Body of pancreas (tissue), 4 donors: ENCODE data around the gene MTRFR.

ENCODE experiments used
- POLR2A ChIP-seq, 3 donors: fragments of 450-650 bp; IDR thresholded peaks; one replicate each; pipeline ENCODE4 v1.6.1; 2016; ENCODE audit warnings: antibody characterized with exemption in 3 of 3, mild to moderate bottlenecking in 2 of 3
- TF ChIP-seq, protein P1 (sequence below), 7 experiments: fragments of 450-650 bp in 4 of 7; fragments of 200-600 bp in 3 of 7; sonication (generic) in 3 of 7; IDR thresholded peaks; one replicate each; pipeline ENCODE4 v1.5.1; 2016 to 2019; ENCODE audit warnings: antibody characterized with exemption in 7 of 7

DNA sequence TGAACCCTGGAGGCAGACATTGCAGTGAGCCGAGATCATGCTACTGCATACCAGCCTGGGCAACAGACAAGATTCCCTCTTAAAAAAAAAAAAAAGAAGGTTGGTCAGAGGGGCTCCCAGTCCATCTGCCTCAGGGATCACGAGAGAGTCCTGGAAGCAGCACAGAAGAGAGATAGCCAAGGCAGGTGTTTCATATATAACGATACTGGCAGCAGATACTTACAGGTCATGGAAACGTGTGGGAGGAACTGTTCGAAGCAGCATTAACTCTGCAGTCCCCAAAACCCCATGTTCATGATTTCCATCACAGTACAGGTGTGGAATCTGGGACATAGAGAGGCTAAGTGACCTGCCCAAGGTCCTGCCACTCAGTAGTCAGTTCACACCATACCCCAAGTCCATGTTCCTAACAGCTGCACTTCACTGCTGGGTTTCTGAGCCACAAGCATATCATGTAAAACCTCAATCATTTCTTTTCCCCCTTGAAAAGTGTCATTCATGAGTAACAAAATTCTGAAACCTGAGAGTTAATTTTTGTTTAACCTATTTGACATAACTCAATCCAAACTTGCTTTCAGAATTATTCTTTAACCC lies 21.7 kb downstream of the MTRFR start:
- TF ChIP-seq POLR2A (IDR thresholded peaks at IDR 0.05) = no peak
- TF ChIP-seq, protein P1, sequence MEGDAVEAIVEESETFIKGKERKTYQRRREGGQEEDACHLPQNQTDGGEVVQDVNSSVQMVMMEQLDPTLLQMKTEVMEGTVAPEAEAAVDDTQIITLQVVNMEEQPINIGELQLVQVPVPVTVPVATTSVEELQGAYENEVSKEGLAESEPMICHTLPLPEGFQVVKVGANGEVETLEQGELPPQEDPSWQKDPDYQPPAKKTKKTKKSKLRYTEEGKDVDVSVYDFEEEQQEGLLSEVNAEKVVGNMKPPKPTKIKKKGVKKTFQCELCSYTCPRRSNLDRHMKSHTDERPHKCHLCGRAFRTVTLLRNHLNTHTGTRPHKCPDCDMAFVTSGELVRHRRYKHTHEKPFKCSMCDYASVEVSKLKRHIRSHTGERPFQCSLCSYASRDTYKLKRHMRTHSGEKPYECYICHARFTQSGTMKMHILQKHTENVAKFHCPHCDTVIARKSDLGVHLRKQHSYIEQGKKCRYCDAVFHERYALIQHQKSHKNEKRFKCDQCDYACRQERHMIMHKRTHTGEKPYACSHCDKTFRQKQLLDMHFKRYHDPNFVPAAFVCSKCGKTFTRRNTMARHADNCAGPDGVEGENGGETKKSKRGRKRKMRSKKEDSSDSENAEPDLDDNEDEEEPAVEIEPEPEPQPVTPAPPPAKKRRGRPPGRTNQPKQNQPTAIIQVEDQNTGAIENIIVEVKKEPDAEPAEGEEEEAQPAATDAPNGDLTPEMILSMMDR (IDR thresholded peaks at IDR 0.05) = no peak
